NOMO-1 treated with DMSO at 0.1 percent for 48 hours (cell line): ENCODE measurements around the gene RGP1.

Source experiments
- DNase-seq: peaks from one replicate; lab custom pipeline; 2025; ENCODE audit not compliant: unreplicated experiment; lab: John Stamatoyannopoulos, UW

The RGP1 gene

DNA sequence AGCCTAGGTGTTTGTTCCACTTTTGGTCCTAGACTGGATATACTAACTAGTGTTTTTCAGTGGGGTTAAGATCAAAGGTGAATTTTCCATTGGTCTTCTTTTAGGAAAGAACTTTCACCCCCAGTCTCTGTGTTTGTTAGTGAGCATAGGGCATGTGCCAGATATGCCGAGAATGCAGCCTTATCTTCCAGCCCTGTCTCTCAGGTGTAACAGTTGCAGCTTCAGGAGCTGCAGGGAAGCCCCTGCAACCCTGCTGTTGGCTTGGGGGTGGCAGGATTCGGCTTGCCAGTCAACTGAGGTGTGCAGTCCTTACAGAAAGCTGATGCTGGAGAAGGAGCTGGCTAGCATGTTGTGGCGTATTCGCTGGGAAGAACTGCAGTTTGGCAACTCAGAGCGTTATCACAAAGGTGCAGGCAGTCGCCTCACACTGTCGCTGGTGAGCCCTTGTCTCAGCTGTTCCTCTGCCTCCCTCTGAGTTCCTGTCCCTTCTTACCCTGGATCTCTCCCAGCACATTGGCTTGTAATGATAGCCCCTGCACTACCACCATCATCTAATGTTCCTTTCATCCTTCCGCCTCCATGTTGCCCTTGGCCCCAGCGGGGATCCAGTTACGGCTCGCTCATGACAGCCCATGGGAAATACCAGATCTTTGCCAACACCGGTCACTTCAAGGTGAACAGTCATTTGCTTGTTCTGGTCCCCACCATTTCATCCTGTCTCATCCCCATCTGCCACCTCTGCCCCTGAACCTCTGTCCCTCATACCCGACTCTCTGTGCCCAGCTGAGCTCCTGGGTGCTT is 52.4 kb downstream of the RGP1 start:
- DNase-seq = no peak

DNA sequence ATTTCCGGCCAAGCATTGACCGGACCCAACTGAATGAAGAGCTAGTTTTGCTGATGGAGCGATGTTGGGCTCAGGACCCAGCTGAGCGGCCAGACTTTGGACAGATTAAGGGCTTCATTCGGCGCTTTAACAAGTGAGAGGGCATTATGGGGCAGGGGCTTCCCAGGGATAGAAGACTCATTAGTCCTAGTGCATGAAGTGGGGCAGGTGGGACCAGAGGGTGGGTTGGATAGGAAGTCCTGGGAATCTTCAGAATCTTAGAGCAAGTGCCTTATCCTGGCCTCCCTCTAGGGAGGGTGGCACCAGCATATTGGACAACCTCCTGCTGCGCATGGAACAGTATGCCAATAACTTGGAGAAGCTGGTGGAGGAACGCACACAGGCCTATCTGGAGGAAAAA is 57.0 kb downstream of the RGP1 start:
- DNase-seq = no peak
